Measurements from ENCODE around the gene LYZL6.

The LYZL6 gene

GRCh38 chr17:35892091-35893035, 51.1 kb downstream of the LYZL6 start:
- TF ChIP-seq, protein P1, sequence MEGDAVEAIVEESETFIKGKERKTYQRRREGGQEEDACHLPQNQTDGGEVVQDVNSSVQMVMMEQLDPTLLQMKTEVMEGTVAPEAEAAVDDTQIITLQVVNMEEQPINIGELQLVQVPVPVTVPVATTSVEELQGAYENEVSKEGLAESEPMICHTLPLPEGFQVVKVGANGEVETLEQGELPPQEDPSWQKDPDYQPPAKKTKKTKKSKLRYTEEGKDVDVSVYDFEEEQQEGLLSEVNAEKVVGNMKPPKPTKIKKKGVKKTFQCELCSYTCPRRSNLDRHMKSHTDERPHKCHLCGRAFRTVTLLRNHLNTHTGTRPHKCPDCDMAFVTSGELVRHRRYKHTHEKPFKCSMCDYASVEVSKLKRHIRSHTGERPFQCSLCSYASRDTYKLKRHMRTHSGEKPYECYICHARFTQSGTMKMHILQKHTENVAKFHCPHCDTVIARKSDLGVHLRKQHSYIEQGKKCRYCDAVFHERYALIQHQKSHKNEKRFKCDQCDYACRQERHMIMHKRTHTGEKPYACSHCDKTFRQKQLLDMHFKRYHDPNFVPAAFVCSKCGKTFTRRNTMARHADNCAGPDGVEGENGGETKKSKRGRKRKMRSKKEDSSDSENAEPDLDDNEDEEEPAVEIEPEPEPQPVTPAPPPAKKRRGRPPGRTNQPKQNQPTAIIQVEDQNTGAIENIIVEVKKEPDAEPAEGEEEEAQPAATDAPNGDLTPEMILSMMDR (IDR thresholded peaks at IDR 0.05; ENCODE audit: borderline replicate concordance, insufficient read depth, low read depth, low read length), result no peak
- H3K4me3 ChIP-seq (ENCODE audit: low read depth, low read length), result no peak overlapping the region

- TF ChIP-seq, protein P1 (IDR thresholded peaks at IDR 0.05; ENCODE audit: borderline replicate concordance, insufficient read depth, low read depth, low read length), result no peak
- H3K4me3 ChIP-seq (ENCODE audit: low read depth, low read length), result no peak overlapping the region
Measured at GRCh38 chr17:35891269-35891668, 52.2 kb downstream of the LYZL6 start.

GRCh38 chr17:35890774-35891155, 52.7 kb downstream of the LYZL6 start:
- TF ChIP-seq, protein P1 (IDR thresholded peaks at IDR 0.05; ENCODE audit: borderline replicate concordance, insufficient read depth, low read depth, low read length), result no peak
- H3K4me3 ChIP-seq (ENCODE audit: low read depth, low read length), result no peak overlapping the region

DNA sequence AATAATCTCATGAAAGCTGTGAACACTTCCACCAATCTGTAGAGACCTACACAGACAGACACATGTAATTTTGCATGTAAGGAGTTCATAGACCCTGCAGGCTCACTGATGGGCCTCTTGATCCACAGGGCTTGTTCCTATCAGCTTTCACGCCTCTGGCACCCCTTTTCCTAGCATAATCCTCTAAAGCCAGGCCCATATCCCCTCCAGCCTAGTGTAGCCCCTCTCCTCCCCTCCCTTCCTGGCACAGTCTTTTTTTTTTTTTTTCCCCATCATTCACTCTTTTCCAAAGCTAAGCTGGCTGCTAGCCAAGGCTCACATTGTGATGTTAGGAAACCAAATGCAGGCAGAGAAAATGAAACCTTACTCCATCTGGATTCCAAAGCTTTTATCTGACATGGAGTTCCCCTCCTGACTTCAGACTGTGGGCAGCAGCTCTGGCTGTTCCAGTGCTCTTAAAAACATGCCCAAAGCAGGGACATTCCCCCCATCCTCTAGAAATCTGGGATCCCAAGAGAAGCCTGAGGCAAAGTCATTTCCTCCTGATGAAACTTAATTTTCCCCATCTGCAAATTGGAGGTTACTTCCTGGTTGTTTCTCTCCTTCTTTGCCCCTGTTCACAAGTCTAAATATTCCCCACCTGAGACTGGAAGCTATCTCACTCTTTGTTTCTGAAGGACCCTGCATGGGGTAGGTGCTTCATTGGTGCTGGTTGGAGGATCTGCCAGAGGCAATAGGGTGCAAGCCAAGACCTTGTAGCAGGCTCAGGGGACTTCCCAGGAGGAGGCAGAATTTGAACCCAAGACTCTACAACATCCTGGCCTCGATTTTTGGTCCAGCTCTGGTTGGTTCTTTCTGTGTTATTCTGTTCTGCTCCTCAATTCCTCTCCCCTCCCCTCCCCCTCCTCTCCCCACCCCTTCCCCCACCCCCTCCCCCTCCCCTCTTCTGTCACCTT, 53.4 kb downstream of the LYZL6 start:
- H3K4me3 ChIP-seq (ENCODE audit: low read depth, low read length), result no peak overlapping the region

DNA sequence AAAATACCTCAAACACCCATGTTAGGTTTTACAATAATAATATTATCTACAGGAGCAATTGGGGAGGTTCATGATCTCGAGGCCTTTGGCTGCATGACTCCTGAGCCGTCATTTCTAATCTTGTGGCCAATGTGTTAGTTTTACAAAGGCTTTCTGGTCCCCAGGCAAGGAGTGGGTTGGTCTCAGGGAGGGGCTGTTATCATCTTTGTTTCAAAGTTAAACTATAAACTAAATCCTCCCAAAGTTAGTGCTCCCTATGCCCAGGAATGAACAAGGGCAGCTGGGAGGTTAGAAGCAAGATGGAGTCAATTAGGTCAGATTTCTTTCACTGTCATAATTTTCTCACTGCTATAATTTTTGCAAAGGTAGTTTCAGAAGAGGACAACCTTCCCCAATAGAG, 54.3 kb downstream of the LYZL6 start:
- H3K4me3 ChIP-seq (ENCODE audit: low read depth, low read length), result no peak overlapping the region
- TF ChIP-seq, protein P1 (IDR thresholded peaks at IDR 0.05; ENCODE audit: borderline replicate concordance, insufficient read depth, low read depth, low read length), result no peak

More for the DNA sequence above, 53.4 kb downstream of the LYZL6 start:
- TF ChIP-seq, protein P1 (IDR thresholded peaks at IDR 0.05; ENCODE audit: borderline replicate concordance, insufficient read depth, low read depth, low read length), result no peak
